Uterus (tissue), 4 donors: ENCODE data around the gene CAB39. TPM values are rescaled to one million over a fixed set of nuclear protein-coding genes. Genes with fewer than 3 reads are reported as not detected.

Experiments
- DNase-seq, 2 donors: peaks; one replicate each; pipeline ENCODE4 v3.0.0-alpha.2; 2019 to 2020
- H3K27ac ChIP-seq, 2 donors: fragments of 200-600 bp; sonication (generic); 1 replicate in 1 of 2; 2 replicates in 1 of 2; pipeline ENCODE4 v1.5.1; 2016 to 2018
- H3K27me3 ChIP-seq, 2 donors: fragments of 200-600 bp; sonication (generic); one replicate each; pipeline ENCODE4 v1.5.1; 2018 to 2019; ENCODE audit warnings: control low read depth in 1 of 2
- H3K36me3 ChIP-seq, 2 donors: fragments of 200-600 bp; sonication (generic); one replicate each; pipeline ENCODE4 v1.5.1; 2019; ENCODE audit warnings: control low read depth in 1 of 2
- H3K4me1 ChIP-seq, 2 donors: fragments of 200-600 bp; sonication (generic); one replicate each; pipeline ENCODE4 v1.5.1; 2018 to 2019; ENCODE audit warnings: control low read depth in 1 of 2
- H3K4me3 ChIP-seq, 2 donors: fragments of 200-600 bp; sonication (generic); 1 replicate in 1 of 2; 2 replicates in 1 of 2; pipeline ENCODE4 v1.5.1; 2018 to 2019; ENCODE audit warnings: mild to moderate bottlenecking in 1 of 2
- H3K9me3 ChIP-seq, 2 donors: fragments of 200-600 bp; sonication (generic); one replicate each; pipeline ENCODE4 v1.5.1; 2019; ENCODE audit warnings: control low read depth in 1 of 2
- POLR2A ChIP-seq, 2 donors: fragments of 450-650 bp; IDR thresholded peaks; one replicate each; pipeline ENCODE4 v1.6.1; 2016; ENCODE audit warnings: antibody characterized with exemption in 2 of 2, mild to moderate bottlenecking in 1 of 2, moderate library complexity in 1 of 2
- intact Hi-C: fragments of 100-400 bp; cut with DNase I; formaldehyde crosslinking; loops from one replicate; pipeline ENCODE4 v1.15.1; 2023; ENCODE audit warnings: low total_unique reads
- total RNA-seq, 4 donors: library from RNA; depleted of rRNA in 3 of 4; stranded (reverse); fragments of >200 nt in 3 of 4; gene quantifications; one replicate each; pipeline versions ENCODE4 v1.1.0 to v1.2.4, GENCODE V29; 2014 to 2023
- TF ChIP-seq, protein P1 (sequence below), 4 experiments: fragments of 200-600 bp in 2 of 4; fragments of 450-650 bp in 2 of 4; sonication (generic) in 2 of 4; IDR thresholded peaks; one replicate each; pipeline ENCODE4 v1.5.1; 2016 to 2019; ENCODE audit warnings: antibody characterized with exemption in 4 of 4, mild to moderate bottlenecking in 2 of 4, moderate library complexity in 1 of 4
- donor health status: DM: yes; HTN: yes; CAD: no.

CAB39 gene
- total RNA-seq, 4 donors from 2014 or later = 33.6 to 121 (median 78.0) TPM

DNA sequence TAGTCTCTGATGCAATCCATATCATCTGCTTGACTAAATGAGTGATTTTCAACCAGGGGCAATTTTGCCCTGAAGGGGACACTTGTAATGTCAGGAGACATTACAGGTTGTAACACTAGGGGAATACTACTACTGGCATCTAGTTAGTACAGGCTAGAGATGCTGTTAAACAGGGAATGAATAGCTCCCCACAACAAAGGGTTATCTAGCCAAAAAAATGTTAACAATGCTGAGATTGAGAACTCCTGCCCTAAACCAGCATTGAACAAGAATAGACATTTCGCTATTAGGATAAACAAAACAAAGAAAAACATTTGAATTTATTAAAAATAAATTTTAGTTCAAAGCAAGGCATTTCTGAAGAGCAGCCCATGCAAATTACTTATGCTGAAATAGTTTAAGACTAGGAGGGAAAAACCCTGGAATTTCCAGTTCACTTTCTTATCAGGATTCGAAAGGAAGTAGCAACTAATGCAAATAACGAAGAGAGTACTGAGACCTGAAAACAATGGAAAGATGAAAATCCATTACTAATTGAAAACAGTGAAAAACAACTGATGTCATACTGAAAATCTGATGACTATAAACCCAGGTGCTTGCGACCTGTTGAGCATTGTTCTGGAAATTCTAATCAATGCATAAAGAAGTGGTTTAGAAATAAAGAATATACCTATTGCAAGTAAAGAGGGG, 53.1 kb downstream of the CAB39 start:
- H3K27me3 ChIP-seq = no peaks in the 10 kb centered on the region
- no peak for DNase-seq
- no peak overlapping the region for H3K4me3 ChIP-seq
- no peak overlapping the region for H3K27ac ChIP-seq
- intact Hi-C loops = no loop called here
- H3K36me3 ChIP-seq = no peaks in the 10 kb centered on the region
- TF ChIP-seq, protein P1, sequence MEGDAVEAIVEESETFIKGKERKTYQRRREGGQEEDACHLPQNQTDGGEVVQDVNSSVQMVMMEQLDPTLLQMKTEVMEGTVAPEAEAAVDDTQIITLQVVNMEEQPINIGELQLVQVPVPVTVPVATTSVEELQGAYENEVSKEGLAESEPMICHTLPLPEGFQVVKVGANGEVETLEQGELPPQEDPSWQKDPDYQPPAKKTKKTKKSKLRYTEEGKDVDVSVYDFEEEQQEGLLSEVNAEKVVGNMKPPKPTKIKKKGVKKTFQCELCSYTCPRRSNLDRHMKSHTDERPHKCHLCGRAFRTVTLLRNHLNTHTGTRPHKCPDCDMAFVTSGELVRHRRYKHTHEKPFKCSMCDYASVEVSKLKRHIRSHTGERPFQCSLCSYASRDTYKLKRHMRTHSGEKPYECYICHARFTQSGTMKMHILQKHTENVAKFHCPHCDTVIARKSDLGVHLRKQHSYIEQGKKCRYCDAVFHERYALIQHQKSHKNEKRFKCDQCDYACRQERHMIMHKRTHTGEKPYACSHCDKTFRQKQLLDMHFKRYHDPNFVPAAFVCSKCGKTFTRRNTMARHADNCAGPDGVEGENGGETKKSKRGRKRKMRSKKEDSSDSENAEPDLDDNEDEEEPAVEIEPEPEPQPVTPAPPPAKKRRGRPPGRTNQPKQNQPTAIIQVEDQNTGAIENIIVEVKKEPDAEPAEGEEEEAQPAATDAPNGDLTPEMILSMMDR (IDR thresholded peaks at IDR 0.05) = no peak
- no peak for TF ChIP-seq POLR2A (IDR thresholded peaks at IDR 0.05)
- no peaks in the 10 kb centered on the region for H3K9me3 ChIP-seq
- no peaks in the 10 kb centered on the region for H3K4me1 ChIP-seq

DNA sequence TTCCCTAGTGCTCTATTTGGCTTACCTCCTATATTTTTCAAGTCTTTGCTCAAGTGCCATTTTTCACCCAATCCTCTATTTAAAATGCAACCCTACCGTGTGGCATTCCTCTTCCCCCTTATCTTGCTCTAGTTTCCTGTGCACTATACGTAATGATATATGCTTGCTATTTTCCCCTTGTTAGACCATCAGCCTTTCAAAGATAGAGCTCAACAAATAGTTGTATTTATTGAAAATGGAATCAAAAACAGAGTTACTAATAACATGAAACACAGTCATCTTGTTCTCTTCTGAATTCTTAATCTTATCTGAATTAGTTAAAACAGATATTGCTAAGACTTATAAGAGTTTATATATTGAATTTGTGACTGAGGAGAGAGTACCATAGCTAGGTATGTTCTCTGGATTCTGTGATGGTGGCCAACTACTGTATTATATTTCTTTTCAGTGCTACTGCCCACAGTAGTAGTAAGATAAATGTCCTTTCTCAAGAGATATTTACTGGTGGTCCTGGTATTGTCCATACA, 55.3 kb downstream of the CAB39 start:
- no peak for TF ChIP-seq POLR2A (IDR thresholded peaks at IDR 0.05)
- TF ChIP-seq, protein P1 (IDR thresholded peaks at IDR 0.05) = no peak
- intact Hi-C loops = no loop called here
- Histone ChIP-seq H3K27me3 (no peaks in the 10 kb centered on the region), H3K4me3 (no peak overlapping the region), H3K36me3 (no peaks in the 10 kb centered on the region), H3K9me3 (no peaks in the 10 kb centered on the region), H3K4me1 (no peaks in the 10 kb centered on the region), H3K27ac (no peak overlapping the region)
- DNase-seq = no peak

- no peak for DNase-seq
- Histone ChIP-seq H3K4me1 (no peaks in the 10 kb centered on the region), H3K4me3 (no peak overlapping the region), H3K36me3 (no peaks in the 10 kb centered on the region), H3K27ac (no peak overlapping the region), H3K9me3 (no peaks in the 10 kb centered on the region), H3K27me3 (no peaks in the 10 kb centered on the region)
- no peak for TF ChIP-seq POLR2A (IDR thresholded peaks at IDR 0.05)
- TF ChIP-seq, protein P1 (IDR thresholded peaks at IDR 0.05) = no peak
- intact Hi-C loops = no loop called here
These were observed 58.2 kb downstream of the CAB39 start for GRCh38 chr2:230770804-230771203.

DNA sequence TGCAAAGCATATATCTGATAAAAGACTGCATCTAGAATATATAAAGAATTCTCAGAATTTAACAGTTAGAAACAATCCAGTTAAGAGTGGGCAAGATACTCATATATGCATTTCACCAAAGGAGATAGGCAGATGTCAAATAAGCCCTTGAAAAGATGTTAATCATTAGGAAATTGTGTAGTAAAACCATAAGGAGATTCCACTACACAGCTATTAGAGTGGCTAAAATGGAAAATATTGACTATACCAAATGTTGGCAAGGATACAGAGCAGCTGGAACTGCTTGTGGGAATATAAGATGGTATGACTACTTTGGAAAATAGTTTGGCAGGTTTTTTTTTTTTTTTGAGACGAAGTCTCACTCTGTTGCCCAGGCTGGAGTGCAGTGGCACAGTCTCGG, 59.5 kb downstream of the CAB39 start:
- H3K4me3 ChIP-seq = no peak overlapping the region
- no peaks in the 10 kb centered on the region for H3K27me3 ChIP-seq
- H3K27ac ChIP-seq = no peak overlapping the region
- no peaks in the 10 kb centered on the region for H3K4me1 ChIP-seq
- no peak for DNase-seq
- no peaks in the 10 kb centered on the region for H3K36me3 ChIP-seq
- H3K9me3 ChIP-seq = no peaks in the 10 kb centered on the region
- intact Hi-C loops = no loop called here
- TF ChIP-seq POLR2A (IDR thresholded peaks at IDR 0.05) = no peak
- TF ChIP-seq, protein P1 (IDR thresholded peaks at IDR 0.05) = no peak

- intact Hi-C loops = no loop called here
- TF ChIP-seq POLR2A (IDR thresholded peaks at IDR 0.05) = no peak
- TF ChIP-seq, protein P1 (IDR thresholded peaks at IDR 0.05) = no peak
- no peaks in the 10 kb centered on the region for H3K36me3 ChIP-seq
- no peak overlapping the region for H3K4me3 ChIP-seq
- H3K27ac ChIP-seq = peak overlapping the region in 1 of 2 donors; percentile 34
- no peak for DNase-seq
- H3K4me1 ChIP-seq = no peaks in the 10 kb centered on the region
- H3K27me3 ChIP-seq = no peaks in the 10 kb centered on the region
- H3K9me3 ChIP-seq = no peaks in the 10 kb centered on the region
These were observed 60.6 kb downstream of the CAB39 start for GRCh38 chr2:230773039-230773773.
